GM20000 (cell line): Measurements from ENCODE around the gene IFITM1.

Source experiments
- DNase-seq: peaks from one replicate; pipeline ENCODE4 v3.0.0; 2012; ENCODE audit warnings: low spot score
- CTCF ChIP-seq: IDR thresholded peaks from 2 replicates; pipeline ENCODE4 v1.5.1; 2012; ENCODE audit warnings: mild to moderate bottlenecking, control low read depth; ENCODE audit errors: extremely low read depth, missing control alignments

IFITM1 gene

GRCh38 chr11:298406-299065, 15.3 kb upstream of the IFITM1 start:
- DNase-seq, result no peak
- no peak for TF ChIP-seq CTCF

- DNase-seq, result no peak
- TF ChIP-seq CTCF, result no peak
Measured at GRCh38 chr11:299081-299891, 14.6 kb upstream of the IFITM1 start, which contains the start of gene IFITM5. IFITM5 (minus strand) TSS chr11:299526; CDS start chr11:299490, 36 bp downstream.

DNA sequence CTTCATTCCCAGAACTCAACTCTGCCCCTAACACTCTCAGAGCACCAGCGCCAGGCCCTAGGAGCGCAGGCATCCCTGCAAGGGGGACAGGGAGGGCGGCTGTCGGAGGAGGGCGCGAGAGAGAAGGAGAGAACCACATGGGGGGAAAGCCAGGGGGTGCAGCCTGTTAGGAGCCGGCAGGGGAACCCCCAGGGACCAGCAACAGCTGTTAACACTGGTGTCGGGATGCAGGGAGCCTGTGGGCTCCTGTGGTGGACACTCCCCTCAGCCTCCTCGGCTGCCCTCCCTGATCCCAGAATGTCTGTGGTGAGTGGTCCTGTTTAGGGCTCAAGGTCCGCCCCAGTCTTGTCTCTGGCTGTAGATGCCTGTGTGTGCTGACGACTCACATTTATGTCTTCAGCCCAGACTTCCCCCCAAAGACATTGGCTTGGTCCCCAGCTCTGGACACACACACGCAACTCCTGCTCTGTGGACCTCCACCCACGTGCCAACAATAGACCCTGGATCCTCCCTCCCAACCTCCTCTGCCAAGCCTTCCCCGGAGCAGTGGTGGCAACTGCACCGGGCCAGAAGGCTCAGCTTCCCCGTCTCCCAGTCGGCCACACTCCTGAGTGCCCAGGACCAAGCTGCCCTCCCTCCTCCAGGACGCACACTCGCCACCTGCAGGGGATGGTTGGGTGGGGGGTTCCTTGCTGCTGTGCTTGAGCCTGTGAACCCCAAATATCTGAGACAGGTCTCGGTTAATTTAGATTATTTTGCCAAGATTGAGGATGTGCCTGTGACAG, 13.7 kb upstream of the IFITM1 start:
- DNase-seq, result peak; percentile 58
- no peak for TF ChIP-seq CTCF

- TF ChIP-seq CTCF, result no peak
- DNase-seq, result peak; percentile 87
Measured at GRCh38 chr11:303363-303762, 10.5 kb upstream of the IFITM1 start.

- TF ChIP-seq CTCF, result no peak
- no peak for DNase-seq
Measured at GRCh38 chr11:304061-304506, 9.8 kb upstream of the IFITM1 start.

- DNase-seq, result peak; percentile 85
- peak; percentile 78 for TF ChIP-seq CTCF
Measured at GRCh38 chr11:304915-305843, 8.7 kb upstream of the IFITM1 start.
